ENCODE results near the gene PAPPA.

The PAPPA gene

GRCh38 chr9:116153765-116154333 lies at the start of gene PAPPA:
TSS of gene PAPPA (plus strand) at chr9:116153791. CDS start at chr9:116154173, 382 bp downstream.
- no peak for DNase-seq

GRCh38 chr9:116103976-116104820 lies 49.4 kb upstream of the PAPPA start:
- no peak for DNase-seq

- DNase-seq: no peak
Observed at GRCh38 chr9:116112236-116112635, 41.4 kb upstream of the PAPPA start.

GRCh38 chr9:116115761-116116353 lies 37.7 kb upstream of the PAPPA start:
- DNase-seq: no peak

GRCh38 chr9:116116393-116116792 lies 37.2 kb upstream of the PAPPA start:
- DNase-seq: no peak

GRCh38 chr9:116123171-116123570 lies 30.4 kb upstream of the PAPPA start:
- DNase-seq: no peak

- no peak for DNase-seq
Observed at GRCh38 chr9:116124472-116125040, 29.0 kb upstream of the PAPPA start.

GRCh38 chr9:116133163-116133562 lies 20.4 kb upstream of the PAPPA start:
- no peak for DNase-seq

- no peak for DNase-seq
Observed at GRCh38 chr9:116134975-116135374, 18.6 kb upstream of the PAPPA start.

- DNase-seq: no peak
Observed at GRCh38 chr9:116137010-116137409, 16.6 kb upstream of the PAPPA start.

GRCh38 chr9:116137581-116137980 lies 16.0 kb upstream of the PAPPA start:
- DNase-seq: no peak

- DNase-seq: no peak
Observed at GRCh38 chr9:116141864-116142561, 11.6 kb upstream of the PAPPA start.

GRCh38 chr9:116142706-116143492 lies 10.7 kb upstream of the PAPPA start:
- no peak for DNase-seq

GRCh38 chr9:116144038-116144437 lies 9.6 kb upstream of the PAPPA start:
- DNase-seq: no peak

- no peak for DNase-seq
Observed at GRCh38 chr9:116144555-116144954, 9.0 kb upstream of the PAPPA start.

GRCh38 chr9:116145036-116145435 lies 8.6 kb upstream of the PAPPA start:
- no peak for DNase-seq

GRCh38 chr9:116147821-116148220 lies 5.8 kb upstream of the PAPPA start:
- no peak for DNase-seq

- no peak for DNase-seq
Observed at GRCh38 chr9:116149844-116150243, 3.7 kb upstream of the PAPPA start.

- DNase-seq: no peak
Observed at GRCh38 chr9:116151199-116151598, 2.4 kb upstream of the PAPPA start.

GRCh38 chr9:116151966-116152381 lies 1.6 kb upstream of the PAPPA start:
- no peak for DNase-seq

GRCh38 chr9:116152390-116152789 lies 1.2 kb upstream of the PAPPA start:
- DNase-seq: no peak

All from activated gamma-delta T cell treated with Interleukin-2 at 50 U/mL for 16 hours (primary cell).